Measurements from ENCODE around the gene ARRDC5.
"Not testable (repeated sequence)": the region's sequence is repeated elsewhere in the genome, so short reads cannot be mapped to it uniquely, and the experiment has no call there.

Gene ARRDC5

DNA sequence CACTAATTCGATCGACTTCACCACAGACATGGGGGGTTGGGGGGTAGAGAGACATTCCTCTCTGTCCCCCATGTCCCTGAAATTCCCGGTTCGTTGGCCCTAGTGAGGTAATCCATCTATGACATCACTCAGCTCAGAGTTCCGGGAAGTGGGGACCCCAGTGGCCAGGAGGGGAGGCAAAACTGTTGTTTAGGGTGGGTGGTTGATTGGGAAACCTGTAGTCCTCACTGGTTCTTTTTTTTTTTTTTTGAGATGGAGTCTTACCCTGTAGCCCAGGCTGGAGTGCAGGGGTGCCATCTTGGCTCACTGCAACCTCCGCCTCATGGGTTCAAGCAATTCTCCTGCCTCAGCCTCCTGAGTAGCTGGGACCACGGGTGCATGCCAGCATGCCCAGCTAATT is at the start of gene ARRDC5:
Gene ARRDC5 (minus strand): TSS at position 101 of the 400 bp plus-strand sequence. CDS start 71 bp downstream, at position 30.
- no peak for DNase-seq

- DNase-seq: no peak
Measured at GRCh38 chr19:4951656-4952055, 49.0 kb upstream of the ARRDC5 start.

DNA sequence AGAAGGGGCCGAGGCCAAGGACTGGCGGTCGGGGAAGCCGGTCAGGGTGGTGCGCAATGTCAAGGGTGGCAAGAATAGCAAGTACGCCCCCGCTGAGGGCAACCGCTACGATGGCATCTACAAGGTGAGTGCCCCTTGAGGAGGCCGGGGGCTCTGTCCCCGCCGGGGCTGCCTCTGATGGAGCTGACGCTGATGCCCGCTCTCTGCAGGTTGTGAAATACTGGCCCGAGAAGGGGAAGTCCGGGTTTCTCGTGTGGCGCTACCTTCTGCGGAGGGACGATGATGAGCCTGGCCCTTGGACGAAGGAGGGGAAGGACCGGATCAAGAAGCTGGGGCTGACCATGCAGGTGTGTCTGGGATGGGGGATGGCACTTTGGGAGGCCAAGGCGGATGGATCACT is 48.0 kb upstream of the ARRDC5 start:
- not testable (repeated sequence) for DNase-seq

DNA sequence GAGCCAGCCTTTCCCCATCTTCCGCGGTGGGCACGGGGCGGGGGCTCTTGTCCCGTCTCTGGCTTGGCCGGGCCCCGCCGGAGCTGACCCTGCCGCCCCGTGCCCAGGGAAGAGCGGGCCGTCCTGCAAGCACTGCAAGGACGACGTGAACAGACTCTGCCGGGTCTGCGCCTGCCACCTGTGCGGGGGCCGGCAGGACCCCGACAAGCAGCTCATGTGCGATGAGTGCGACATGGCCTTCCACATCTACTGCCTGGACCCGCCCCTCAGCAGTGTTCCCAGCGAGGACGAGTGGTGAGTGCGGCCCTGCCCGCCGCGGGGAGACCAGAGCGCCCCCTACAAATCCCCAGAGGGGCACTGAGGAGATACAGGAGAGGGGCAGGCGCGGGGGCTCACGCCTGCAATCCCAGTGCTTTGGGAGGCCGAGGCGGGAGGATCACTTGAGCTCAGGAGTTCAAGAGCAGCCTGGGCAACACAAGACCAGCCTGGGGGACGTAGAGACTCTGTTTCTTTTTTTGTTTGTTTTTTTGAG is 39.0 kb upstream of the ARRDC5 start:
- DNase-seq: not testable (repeated sequence)

- DNase-seq: no peak
Measured at GRCh38 chr19:4939466-4939865, 36.8 kb upstream of the ARRDC5 start.

GRCh38 chr19:4938461-4938860 is 35.8 kb upstream of the ARRDC5 start:
- not testable (repeated sequence) for DNase-seq

DNA sequence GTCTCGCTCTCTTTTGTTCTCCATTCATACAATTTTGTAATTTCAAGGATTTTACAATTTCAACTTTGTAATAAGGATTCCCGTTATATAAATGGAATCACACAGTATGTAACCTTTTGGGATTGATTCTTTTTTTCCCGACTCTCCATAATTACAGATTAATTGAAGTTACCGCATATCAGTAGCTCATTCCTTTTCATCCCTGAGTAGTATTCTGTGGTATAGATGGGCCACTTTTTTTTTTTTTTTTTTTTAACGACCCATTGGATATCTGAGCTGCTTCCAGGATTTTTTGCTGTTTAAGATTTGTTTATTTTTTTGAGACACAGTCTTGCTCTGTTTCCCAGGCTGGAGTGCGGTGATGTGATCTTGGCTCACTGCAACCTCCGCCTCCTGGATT is 34.4 kb upstream of the ARRDC5 start:
- DNase-seq: no peak

GRCh38 chr19:4935444-4935843 is 32.7 kb upstream of the ARRDC5 start:
- no peak for DNase-seq

DNA sequence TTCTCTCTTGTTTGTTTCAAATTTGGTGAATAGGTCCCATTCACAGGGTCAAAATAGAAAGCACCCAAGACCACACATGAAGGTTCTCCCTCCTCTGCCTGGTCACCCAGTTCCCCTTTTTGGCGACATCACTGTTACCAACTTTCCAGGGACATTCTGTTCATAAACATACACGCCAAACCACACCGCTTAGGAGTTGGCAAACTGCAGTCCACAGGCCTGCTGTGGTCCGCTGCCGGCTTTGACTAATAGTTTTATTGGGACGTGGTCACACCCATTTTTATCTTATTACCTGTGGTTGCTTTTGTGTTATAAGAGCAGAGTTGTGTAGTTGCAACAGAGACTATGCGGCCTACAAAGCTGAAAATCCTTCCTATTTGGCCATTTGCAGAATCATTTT is 30.8 kb upstream of the ARRDC5 start:
- no peak for DNase-seq

DNA sequence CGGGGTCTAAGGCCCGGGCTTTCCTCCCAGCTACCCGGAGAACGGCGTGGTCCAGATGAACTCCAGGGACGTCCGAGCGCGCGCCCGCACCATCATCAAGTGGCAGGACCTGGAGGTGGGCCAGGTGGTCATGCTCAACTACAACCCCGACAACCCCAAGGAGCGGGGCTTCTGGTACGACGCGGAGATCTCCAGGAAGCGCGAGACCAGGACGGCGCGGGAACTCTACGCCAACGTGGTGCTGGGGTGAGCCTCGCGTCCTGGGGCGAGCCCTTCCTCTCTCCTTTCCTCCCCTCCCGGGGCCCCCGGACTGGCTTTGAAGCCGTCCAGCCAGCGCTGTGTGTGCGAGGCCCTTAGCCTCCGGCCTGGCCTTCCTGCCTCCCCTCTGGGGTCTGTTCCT is 30.0 kb upstream of the ARRDC5 start:
- no peak for DNase-seq

DNA sequence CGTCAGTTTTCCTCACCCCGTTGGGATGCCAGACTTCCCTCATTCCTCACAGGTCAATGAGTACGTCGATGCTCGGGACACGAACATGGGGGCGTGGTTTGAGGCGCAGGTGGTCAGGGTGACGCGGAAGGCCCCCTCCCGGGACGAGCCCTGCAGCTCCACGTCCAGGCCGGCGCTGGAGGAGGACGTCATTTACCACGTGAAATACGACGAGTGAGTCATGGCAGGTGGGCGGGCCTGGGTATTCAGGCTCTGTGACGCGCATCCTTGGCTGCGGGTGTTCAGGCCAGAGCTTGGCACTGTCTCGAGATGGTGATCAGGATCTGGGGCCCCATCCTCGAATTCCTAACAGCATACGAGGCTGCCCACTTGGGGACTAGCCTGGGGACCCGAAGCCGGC is 28.0 kb upstream of the ARRDC5 start:
- DNase-seq: no peak

- no peak for DNase-seq
Measured at GRCh38 chr19:4929186-4929585, 26.5 kb upstream of the ARRDC5 start.

DNA sequence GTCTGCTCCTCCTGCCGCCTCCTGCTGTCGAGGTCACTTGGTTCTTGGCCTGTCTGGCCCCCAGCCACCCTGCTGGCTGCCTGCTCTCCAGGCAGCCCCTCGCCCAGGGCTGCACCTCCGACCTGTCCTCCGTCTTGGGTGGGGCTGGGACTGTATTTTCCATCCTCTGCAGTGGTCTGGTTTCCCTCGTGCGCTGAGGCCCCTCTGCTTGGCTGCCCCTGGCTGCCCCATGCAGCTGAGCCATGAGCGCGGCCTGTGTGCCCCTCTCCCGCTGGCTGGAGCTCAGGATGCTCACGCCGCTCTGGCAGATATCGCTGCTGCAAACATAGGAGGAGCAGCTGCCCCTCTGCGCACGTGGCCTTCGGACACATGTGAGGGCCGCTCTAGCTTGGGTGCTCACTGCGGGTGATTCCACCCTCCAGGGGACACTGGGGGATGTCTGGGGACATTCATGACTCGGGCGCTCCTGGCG is 20.6 kb upstream of the ARRDC5 start:
- no peak for DNase-seq

- no peak for DNase-seq
Measured at GRCh38 chr19:4922530-4923275, 20.0 kb upstream of the ARRDC5 start.

- no peak for DNase-seq
Measured at GRCh38 chr19:4916292-4917082, 13.8 kb upstream of the ARRDC5 start.

GRCh38 chr19:4914736-4915501 is 12.2 kb upstream of the ARRDC5 start:
- DNase-seq: peak; percentile 56

- DNase-seq: no peak
Measured at GRCh38 chr19:4913996-4914735, 11.5 kb upstream of the ARRDC5 start.

GRCh38 chr19:4911786-4912672 is 9.3 kb upstream of the ARRDC5 start:
- DNase-seq: peak; percentile 75

- DNase-seq: peak; percentile 26
Measured at GRCh38 chr19:4911314-4911713, 8.6 kb upstream of the ARRDC5 start.

GRCh38 chr19:4910594-4911281 is 8.0 kb upstream of the ARRDC5 start:
- DNase-seq: peak; percentile 33
